Measurements from ENCODE around the gene DGCR2.

DNA sequence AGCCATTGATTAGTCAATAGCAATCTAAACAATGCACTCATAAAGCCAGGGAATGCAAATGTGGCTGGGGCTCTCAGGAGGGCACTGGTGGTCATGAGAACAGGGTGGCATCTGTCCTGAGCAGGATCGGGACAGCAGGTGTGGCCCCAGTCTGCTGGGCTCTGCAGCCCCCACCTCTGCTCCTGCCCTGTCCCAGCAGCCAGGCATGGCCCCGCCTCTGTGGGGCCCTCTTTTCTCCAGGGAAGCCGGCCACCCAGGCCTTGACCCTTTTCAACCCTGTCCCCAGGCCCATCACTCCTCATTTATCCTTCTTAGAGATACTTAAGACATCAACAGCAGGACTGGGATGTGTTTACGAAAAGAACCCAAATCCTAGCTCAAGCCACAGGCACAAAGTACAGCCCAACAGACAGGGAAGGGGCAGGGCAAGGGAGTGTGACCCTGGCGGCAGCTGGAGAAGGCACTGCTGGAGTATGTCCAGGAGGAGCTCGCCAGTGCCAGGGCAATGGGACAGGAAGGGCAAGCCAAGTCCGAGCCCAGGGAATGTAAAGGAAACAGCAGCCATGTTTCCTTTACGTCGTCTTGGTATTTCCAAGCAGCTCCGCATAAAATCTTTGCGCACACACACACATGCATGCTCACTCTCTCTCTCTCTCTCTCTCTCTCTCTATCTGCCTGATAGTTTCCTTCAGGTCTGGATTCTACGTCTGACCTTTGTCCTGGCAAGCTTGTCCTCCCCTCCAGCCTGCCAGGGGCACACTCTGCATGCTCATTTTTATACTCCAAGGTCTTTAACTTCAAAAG lies 59.9 kb downstream of the DGCR2 start:
- TF ChIP-seq CTCF (IDR thresholded peaks at IDR 0.05; ENCODE audit: borderline replicate concordance, extremely low read depth, low read length, poor library complexity, severe bottlenecking) (no peak), EZH2 (IDR thresholded peaks at IDR 0.05; ENCODE audit: borderline replicate concordance, low read depth, low read length, severe bottlenecking) (no peak)

All from DND-41 (cell line).